HepG2 (cell line): Measurements from ENCODE around the gene FBP1.

Source experiments
- EHMT2 ChIP-seq: fragments of 200-600 bp; sonication (generic); IDR thresholded peaks from 2 replicates; pipeline ENCODE4 v1.7.0; 2017; ENCODE audit warnings: antibody characterized with exemption, low read depth, low read length, borderline replicate concordance
- GATAD2A ChIP-seq: IDR thresholded peaks from 2 replicates; pipeline ENCODE4 v1.6.1; 2016
- HOXA3 ChIP-seq: sonication (generic); formaldehyde crosslinking; IDR thresholded peaks from 2 replicates; pipeline ENCODE4 v1.5.0; 2020; ENCODE audit warnings: missing genetic modification reagents
- MTF1 ChIP-seq: sonication (generic); formaldehyde crosslinking; IDR thresholded peaks from 2 replicates; pipeline ENCODE4 v1.5.0; 2020; ENCODE audit warnings: missing genetic modification reagents
- RAD51 ChIP-seq: fragments of 450-650 bp; IDR thresholded peaks from 2 replicates; pipeline ENCODE4 v1.6.1; 2016; ENCODE audit warnings: borderline replicate concordance
- RFX5 ChIP-seq: IDR thresholded peaks from 2 replicates; pipeline ENCODE4 v1.6.1; 2011; ENCODE audit warnings: low read depth, low read length, improper control_type of control experiment
- ZNF674 ChIP-seq: sonication (generic); formaldehyde crosslinking; IDR thresholded peaks from 2 replicates; pipeline ENCODE4 v1.5.0; 2020; ENCODE audit warnings: low read depth, mild to moderate bottlenecking, missing genetic modification reagents
- ZNF775 ChIP-seq: sonication (generic); formaldehyde crosslinking; IDR thresholded peaks from 2 replicates; pipeline ENCODE4 v1.4.0; 2020; ENCODE audit warnings: missing genetic modification reagents, mild to moderate bottlenecking, moderate library complexity, borderline replicate concordance
- ZNF780A ChIP-seq: sonication (generic); formaldehyde crosslinking; IDR thresholded peaks from 2 replicates; pipeline ENCODE4 v1.8.0; 2022; ENCODE audit warnings: mild to moderate bottlenecking, missing genetic modification reagents, moderate library complexity

DNA sequence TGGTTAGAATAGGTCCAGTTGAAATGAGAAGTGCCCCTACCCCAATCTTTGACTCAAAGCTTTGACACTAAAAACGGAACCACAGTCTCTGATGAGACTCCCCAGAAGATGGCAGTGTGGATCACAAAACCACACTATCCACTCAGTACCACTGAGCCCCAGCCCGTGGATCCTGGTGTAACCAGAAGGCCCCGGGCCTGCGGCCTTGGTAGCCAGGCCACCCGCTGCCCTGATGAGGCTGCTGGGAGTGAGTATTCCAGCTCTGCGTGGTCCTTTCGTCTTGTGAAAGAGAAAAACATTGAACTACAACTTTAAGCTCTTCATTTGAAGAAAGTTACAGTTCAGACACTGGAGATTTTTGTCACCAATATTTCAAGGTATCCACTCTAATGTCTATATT lies 42.2 kb upstream of the FBP1 start:
- TF ChIP-seq ZNF674 (CRISPR knock-in tag) = no peak
- TF ChIP-seq MTF1 = no peak
- no peak for TF ChIP-seq ZNF775
- peak; percentile 67 for TF ChIP-seq GATAD2A (CRISPR knock-in tag)
- no peak for TF ChIP-seq RAD51
- TF ChIP-seq EHMT2 = no peak
- TF ChIP-seq ZNF780A (CRISPR knock-in tag) = no peak
- TF ChIP-seq HOXA3 = 0 out of 2 replicates have a peak, but pooled peaks have one; percentile 18
- TF ChIP-seq RFX5 = no peak
